Measurements from ENCODE around the gene ZCRB1. TPM values are rescaled to one million over a fixed set of nuclear protein-coding genes. Genes with fewer than 3 reads are reported as not detected.

Gene ZCRB1
- total RNA-seq, 1 donor from 2014 or later, result 59.4 TPM

GRCh38 chr12:42323856-42324255 lies 2.0 kb downstream of the ZCRB1 start:
- no peak for TF ChIP-seq CTCF (conservative IDR thresholded peaks at IDR 0.05)
- Mint-ChIP-seq H3K27me3 (ENCODE audit: low read depth) (no peaks in the 10 kb centered on the region), H3K36me3 (ENCODE audit: low read depth) (peaks cover 6% of the 10 kb centered on the region), H3K4me1 (peaks cover 39% of the 10 kb centered on the region), H3K27ac (ENCODE audit: unreplicated experiment) (no peak overlapping the region), H3K4me3 (peak overlapping the region; percentile 35), H3K9me3 (no peaks in the 10 kb centered on the region)
- no peak for DNase-seq (ENCODE audit: low read depth, low spot score)

GRCh38 chr12:42322567-42322966 lies 3.3 kb downstream of the ZCRB1 start:
- Mint-ChIP-seq H3K4me1 (peaks cover 32% of the 10 kb centered on the region), H3K4me3 (no peak overlapping the region), H3K27me3 (ENCODE audit: low read depth) (no peaks in the 10 kb centered on the region), H3K36me3 (ENCODE audit: low read depth) (peaks cover 8% of the 10 kb centered on the region), H3K27ac (ENCODE audit: unreplicated experiment) (no peak overlapping the region), H3K9me3 (no peaks in the 10 kb centered on the region)
- DNase-seq (ENCODE audit: low read depth, low spot score), result no peak
- TF ChIP-seq CTCF (conservative IDR thresholded peaks at IDR 0.05), result no peak

DNA sequence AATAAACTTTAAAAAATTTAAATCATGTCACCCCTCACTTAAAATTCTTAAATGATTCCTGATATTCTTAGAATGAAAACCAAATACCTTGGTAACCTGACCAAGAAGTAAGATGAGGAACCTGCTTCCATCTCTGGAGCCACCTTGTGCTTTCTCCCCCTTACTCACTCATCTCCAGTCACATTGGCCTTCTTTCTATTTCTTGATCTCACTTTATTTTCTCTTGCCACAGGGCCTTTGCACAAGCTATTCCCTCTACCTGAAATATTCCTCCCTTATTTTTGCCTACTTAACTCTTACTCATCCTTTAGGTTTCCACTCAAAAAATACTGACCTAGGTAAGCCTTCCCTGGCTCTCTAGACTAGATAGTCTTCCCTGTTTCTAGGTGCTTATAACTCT lies 5.1 kb downstream of the ZCRB1 start:
- Mint-ChIP-seq H3K4me3 (no peak overlapping the region), H3K9me3 (no peaks in the 10 kb centered on the region), H3K27me3 (ENCODE audit: low read depth) (no peaks in the 10 kb centered on the region), H3K27ac (ENCODE audit: unreplicated experiment) (no peak overlapping the region), H3K4me1 (peaks cover 14% of the 10 kb centered on the region), H3K36me3 (ENCODE audit: low read depth) (peaks cover 8% of the 10 kb centered on the region)
- no peak for TF ChIP-seq CTCF (conservative IDR thresholded peaks at IDR 0.05)
- DNase-seq (ENCODE audit: low read depth, low spot score), result no peak

DNA sequence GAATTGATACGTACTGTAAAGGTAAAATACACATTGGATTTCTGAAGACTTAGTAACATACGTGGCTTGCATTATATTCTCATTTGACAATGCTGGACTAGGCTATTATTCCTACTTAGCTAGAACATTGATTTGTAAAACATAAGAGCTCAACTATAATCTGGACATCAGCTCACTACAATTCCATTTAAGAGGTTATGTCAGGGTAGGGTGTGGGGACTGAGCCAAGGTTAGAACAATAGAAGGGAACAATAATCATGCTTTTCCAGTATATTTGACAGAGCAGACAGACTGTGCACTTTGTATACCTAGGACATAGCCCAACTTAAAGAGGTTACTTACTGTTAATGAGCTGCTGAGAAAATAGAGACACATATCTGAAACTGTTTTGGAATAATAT lies 10.8 kb downstream of the ZCRB1 start:
- Mint-ChIP-seq H3K27ac (ENCODE audit: unreplicated experiment) (no peak overlapping the region), H3K4me3 (no peak overlapping the region), H3K4me1 (no peaks in the 10 kb centered on the region), H3K36me3 (ENCODE audit: low read depth) (peaks cover 3% of the 10 kb centered on the region), H3K9me3 (no peaks in the 10 kb centered on the region), H3K27me3 (ENCODE audit: low read depth) (no peaks in the 10 kb centered on the region)
- no peak for DNase-seq (ENCODE audit: low read depth, low spot score)
- TF ChIP-seq CTCF (conservative IDR thresholded peaks at IDR 0.05), result no peak

DNA sequence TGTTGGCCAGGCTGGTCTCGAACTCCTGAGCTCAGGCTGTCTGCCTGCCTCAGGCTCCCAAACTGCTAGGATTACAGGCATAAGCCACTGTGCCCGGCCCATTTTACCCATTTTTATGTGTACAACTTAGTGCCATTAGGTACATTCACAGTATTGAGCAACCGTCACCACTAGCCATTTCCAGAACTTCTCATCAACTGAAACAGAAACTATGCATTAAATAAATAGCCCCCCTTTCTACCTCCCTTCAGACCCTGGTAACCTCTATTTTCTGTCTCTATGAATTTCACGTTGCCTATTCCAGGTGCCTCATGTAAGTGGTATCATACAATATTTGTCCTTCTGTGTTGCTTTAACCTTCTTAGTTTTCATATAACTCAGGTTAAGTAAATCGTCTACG lies 15.9 kb downstream of the ZCRB1 start:
- TF ChIP-seq CTCF (conservative IDR thresholded peaks at IDR 0.05), result no peak
- Mint-ChIP-seq H3K9me3 (no peaks in the 10 kb centered on the region), H3K36me3 (ENCODE audit: low read depth) (no peaks in the 10 kb centered on the region), H3K27ac (ENCODE audit: unreplicated experiment) (no peak overlapping the region), H3K27me3 (ENCODE audit: low read depth) (no peaks in the 10 kb centered on the region), H3K4me1 (no peaks in the 10 kb centered on the region), H3K4me3 (no peak overlapping the region)
- DNase-seq (ENCODE audit: low read depth, low spot score), result no peak

DNA sequence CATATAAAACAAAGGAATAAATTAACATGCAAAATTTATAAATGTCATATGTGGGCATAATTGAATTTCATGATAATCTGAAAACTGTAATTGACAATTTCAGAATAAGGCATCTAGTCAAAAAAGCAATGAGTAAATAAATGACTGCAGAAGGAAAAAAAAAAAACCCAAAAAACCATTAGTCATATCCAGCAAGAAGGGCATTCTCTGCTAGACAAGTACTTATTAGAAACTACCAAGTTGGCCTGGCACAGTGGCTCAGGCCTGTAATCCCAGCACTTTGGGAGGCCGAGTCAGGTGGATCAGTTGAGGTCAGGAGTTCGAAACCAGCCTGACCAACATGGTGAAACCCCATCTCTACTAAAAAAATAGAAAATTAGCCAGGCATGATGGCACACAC lies 17.5 kb downstream of the ZCRB1 start:
- no peaks in the 10 kb centered on the region for H3K36me3 Mint-ChIP-seq (ENCODE audit: low read depth)
- no peaks in the 10 kb centered on the region for H3K27me3 Mint-ChIP-seq (ENCODE audit: low read depth)
- no peak overlapping the region for H3K27ac Mint-ChIP-seq (ENCODE audit: unreplicated experiment)
- no peak for DNase-seq (ENCODE audit: low read depth, low spot score)
- no peak overlapping the region for H3K4me3 Mint-ChIP-seq
- no peak for TF ChIP-seq CTCF (conservative IDR thresholded peaks at IDR 0.05)
- no peaks in the 10 kb centered on the region for H3K4me1 Mint-ChIP-seq
- H3K9me3 Mint-ChIP-seq, result no peaks in the 10 kb centered on the region

All from neural crest cell (in vitro differentiated cells).